Osteoblast (primary cell): ENCODE data around the gene C19orf44. TPM values are rescaled to one million over a fixed set of nuclear protein-coding genes. Genes with fewer than 3 reads are reported as not detected.
"Not testable (repeated sequence)": the region's sequence is repeated elsewhere in the genome, so short reads cannot be mapped to it uniquely, and the experiment has no call there.

ENCODE experiments used
- DNase-seq: peaks from one replicate; pipeline ENCODE4 v3.0.0; 2011; ENCODE audit warnings: low spot score, mixed read lengths; ENCODE audit not compliant: insufficient read length; ENCODE audit errors: missing footprints
- H2AFZ ChIP-seq: 2 replicates; pipeline ENCODE4 v1.6.0; 2011; ENCODE audit warnings: mild to moderate bottlenecking, low read length
- H3K27ac ChIP-seq: 2 replicates; pipeline ENCODE4 v1.5.1; 2011; ENCODE audit warnings: mild to moderate bottlenecking, low read depth, low read length, moderate library complexity
- H3K27me3 ChIP-seq: 2 replicates; pipeline ENCODE4 v1.6.0; 2012; ENCODE audit warnings: mild to moderate bottlenecking, control low read depth, inconsistent platforms, low read length, moderate library complexity; ENCODE audit not compliant: insufficient read depth
- H3K36me3 ChIP-seq: 2 replicates; pipeline ENCODE4 v1.5.1; 2011; ENCODE audit warnings: mild to moderate bottlenecking, low read length, control low read depth, moderate library complexity; ENCODE audit not compliant: insufficient read depth
- H3K4me1 ChIP-seq: 2 replicates; pipeline ENCODE4 v1.5.1; 2011; ENCODE audit warnings: mild to moderate bottlenecking, low read length, control low read depth, moderate library complexity; ENCODE audit not compliant: insufficient read depth
- H3K4me2 ChIP-seq: 2 replicates; pipeline ENCODE4 v1.6.0; 2011; ENCODE audit warnings: mild to moderate bottlenecking, low read length; ENCODE audit not compliant: insufficient read depth
- H3K4me3 ChIP-seq: fragments of 200-600 bp; sonication (generic); 3 replicates; pipeline ENCODE4 v1.5.1; 2012; ENCODE audit warnings: mild to moderate bottlenecking, low read length, inconsistent platforms; ENCODE audit not compliant: insufficient read depth
- H3K79me2 ChIP-seq: 2 replicates; pipeline ENCODE4 v1.6.0; 2012; ENCODE audit warnings: mild to moderate bottlenecking, low read length, control low read depth, inconsistent platforms; ENCODE audit not compliant: insufficient read depth
- H3K9me3 ChIP-seq: 2 replicates; pipeline ENCODE4 v1.5.1; 2011; ENCODE audit warnings: low read depth, low read length, control low read depth
- H4K20me1 ChIP-seq: 2 replicates; pipeline ENCODE4 v1.6.0; 2012; ENCODE audit warnings: mild to moderate bottlenecking, low read length, control low read depth; ENCODE audit not compliant: insufficient read depth
- CTCF ChIP-seq: IDR thresholded peaks from 2 replicates; pipeline ENCODE4 v1.5.1; 2011; ENCODE audit warnings: mild to moderate bottlenecking, low read depth, low read length, moderate library complexity; ENCODE audit errors: extremely low read depth
- total RNA-seq: library from RNA; depleted of rRNA; stranded (reverse); fragments of >200 nt; gene quantifications from 2 replicates; pipeline ENCODE4 v1.2.3, GENCODE V29; 2012

C19orf44 gene
- total RNA-seq, 1 donor, result 7.2 TPM

DNA sequence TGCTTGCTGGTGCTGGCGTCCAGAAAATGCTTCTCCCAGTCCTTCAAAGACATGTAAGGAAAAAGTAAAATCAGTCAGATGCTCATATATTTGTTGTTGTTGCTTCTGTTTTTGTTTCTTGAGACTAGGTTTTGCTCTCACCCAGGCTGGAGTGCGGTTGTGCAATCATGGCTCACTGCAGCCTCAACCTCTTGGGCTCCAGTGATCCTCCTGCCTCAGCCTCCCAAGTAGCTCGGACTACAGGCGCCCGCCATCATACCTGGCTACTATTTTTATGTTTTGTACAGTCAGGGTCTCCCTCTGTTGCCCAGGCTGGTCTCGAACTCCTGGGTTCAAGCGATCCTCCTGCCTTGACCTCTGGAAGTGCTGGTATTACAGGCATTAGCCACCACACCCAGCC lies 13.4 kb upstream of the C19orf44 start:
- no peaks in the 10 kb centered on the region for H4K20me1 ChIP-seq
- H3K4me3 ChIP-seq, result no peak overlapping the region
- no peak overlapping the region for H3K4me2 ChIP-seq
- no peaks in the 10 kb centered on the region for H3K36me3 ChIP-seq
- no peak for TF ChIP-seq CTCF
- H3K4me1 ChIP-seq, result no peaks in the 10 kb centered on the region
- no peaks in the 10 kb centered on the region for H3K79me2 ChIP-seq
- no peak overlapping the region for H3K27ac ChIP-seq
- no peaks in the 10 kb centered on the region for H3K9me3 ChIP-seq
- H3K27me3 ChIP-seq, result no peaks in the 10 kb centered on the region
- no peak for DNase-seq
- no peak overlapping the region for H2AFZ ChIP-seq

GRCh38 chr19:16486476-16486875 lies 9.7 kb upstream of the C19orf44 start:
- H3K4me2 ChIP-seq, H3K9me3 ChIP-seq, H3K4me3 ChIP-seq, H3K27ac ChIP-seq, H4K20me1 ChIP-seq, H3K79me2 ChIP-seq, H2AFZ ChIP-seq, H3K27me3 ChIP-seq, H3K4me1 ChIP-seq, H3K36me3 ChIP-seq: not testable (repeated sequence)
- peak; percentile 4 for DNase-seq

- DNase-seq, result peak; percentile 52
- H2AFZ ChIP-seq, result peak overlapping the region; percentile 98
- H3K4me2 ChIP-seq, result peak overlapping the region; percentile 93
- no peaks in the 10 kb centered on the region for H3K9me3 ChIP-seq
- H3K4me1 ChIP-seq, result peaks cover 4% of the 10 kb centered on the region
- H3K4me3 ChIP-seq, result peak overlapping the region; percentile 93
- H3K27me3 ChIP-seq, result no peaks in the 10 kb centered on the region
- peak overlapping the region; percentile 94 for H3K27ac ChIP-seq
- peaks cover 6% of the 10 kb centered on the region for H3K36me3 ChIP-seq
- no peak for TF ChIP-seq CTCF
- peaks cover 12% of the 10 kb centered on the region for H3K79me2 ChIP-seq
- no peaks in the 10 kb centered on the region for H4K20me1 ChIP-seq
These were observed 404 bp downstream of the C19orf44 start for GRCh38 chr19:16496613-16496983.

GRCh38 chr19:16497042-16497441 lies 848 bp downstream of the C19orf44 start:
- TF ChIP-seq CTCF, result no peak
- H4K20me1 ChIP-seq, result no peaks in the 10 kb centered on the region
- H3K4me3 ChIP-seq, result peak overlapping the region; percentile 93
- no peak overlapping the region for H2AFZ ChIP-seq
- H3K27me3 ChIP-seq, result no peaks in the 10 kb centered on the region
- peak overlapping the region; percentile 93 for H3K4me2 ChIP-seq
- H3K4me1 ChIP-seq, result peaks cover 4% of the 10 kb centered on the region
- peaks cover 6% of the 10 kb centered on the region for H3K36me3 ChIP-seq
- H3K27ac ChIP-seq, result peak overlapping the region; percentile 94
- H3K79me2 ChIP-seq, result peaks cover 12% of the 10 kb centered on the region
- no peaks in the 10 kb centered on the region for H3K9me3 ChIP-seq
- DNase-seq, result no peak
